HG02588 (cell line): Measurements from ENCODE around the gene POLR2F.

Source experiments
- ATAC-seq: cut with Tn5 transposase; IDR thresholded peaks from one replicate; pipeline ENCODE4 v1.9.1; 2021; ENCODE audit warnings: mild to moderate bottlenecking, moderate library complexity; ENCODE audit not compliant: unreplicated experiment

The POLR2F gene

GRCh38 chr22:37979782-37980181 is 26.3 kb downstream of the POLR2F start:
- no peak for ATAC-seq

- ATAC-seq, result no peak
These were observed 27.9 kb downstream of the POLR2F start for GRCh38 chr22:37981282-37982011.

- ATAC-seq, result no peak
These were observed 28.8 kb downstream of the POLR2F start for GRCh38 chr22:37982151-37982785.

- no peak for ATAC-seq
These were observed 29.7 kb downstream of the POLR2F start for GRCh38 chr22:37982938-37983859.

- ATAC-seq, result no peak
These were observed 30.6 kb downstream of the POLR2F start, which contains the start of gene SOX10 for GRCh38 chr22:37983860-37984791. Gene SOX10, minus strand, starts transcription at chr22:37984555. Its CDS starts 771 bp downstream, at chr22:37983784.

- ATAC-seq, result no peak
These were observed 31.6 kb downstream of the POLR2F start for GRCh38 chr22:37985050-37985585.

- no peak for ATAC-seq
These were observed 32.3 kb downstream of the POLR2F start for GRCh38 chr22:37985751-37986281.

GRCh38 chr22:37986371-37986770 is 32.9 kb downstream of the POLR2F start:
- no peak for ATAC-seq

GRCh38 chr22:37989146-37990045 is 35.9 kb downstream of the POLR2F start:
- no peak for ATAC-seq

GRCh38 chr22:37990301-37990700 is 36.8 kb downstream of the POLR2F start:
- no peak for ATAC-seq

GRCh38 chr22:37990862-37991261 is 37.4 kb downstream of the POLR2F start:
- no peak for ATAC-seq

- no peak for ATAC-seq
These were observed 38.4 kb downstream of the POLR2F start for GRCh38 chr22:37991731-37992442.

- no peak for ATAC-seq
These were observed 40.5 kb downstream of the POLR2F start for GRCh38 chr22:37994049-37994448.

GRCh38 chr22:37994982-37995381 is 41.5 kb downstream of the POLR2F start:
- ATAC-seq, result no peak

- ATAC-seq, result no peak
These were observed 42.0 kb downstream of the POLR2F start for GRCh38 chr22:37995460-37995859.

- no peak for ATAC-seq
These were observed 42.6 kb downstream of the POLR2F start for GRCh38 chr22:37996079-37996478.

GRCh38 chr22:37996515-37997246 is 43.2 kb downstream of the POLR2F start:
- ATAC-seq, result no peak
